Tibial nerve (tissue), 4 donors: Measurements from ENCODE around the gene INCA1. TPM values are rescaled to one million over a fixed set of nuclear protein-coding genes. Genes with fewer than 3 reads are reported as not detected.

ENCODE experiments used
- DNase-seq, 2 donors: peaks; one replicate each; pipeline ENCODE4 v3.0.0-alpha.2; 2019; ENCODE audit warnings: low spot score in 2 of 2
- H3K27ac ChIP-seq, 4 donors: fragments of 200-600 bp; sonication (generic) in 3 of 4; one replicate each; pipeline ENCODE4 v1.5.1; 2017 to 2019; ENCODE audit warnings: mild to moderate bottlenecking in 1 of 4
- H3K27me3 ChIP-seq, 2 donors: fragments of 200-600 bp; sonication (generic) in 1 of 2; one replicate each; pipeline versions ENCODE4 v1.5.1 to v1.6.0; 2017 to 2019
- H3K36me3 ChIP-seq, 3 donors: fragments of 200-600 bp; sonication (generic); one replicate each; pipeline ENCODE4 v1.5.1; 2018 to 2019
- H3K4me1 ChIP-seq, 4 donors: fragments of 200-600 bp; sonication (generic) in 3 of 4; one replicate each; pipeline ENCODE4 v1.5.1; 2017 to 2019
- H3K4me3 ChIP-seq, 4 donors: fragments of 200-600 bp; sonication (generic) in 3 of 4; one replicate each; pipeline ENCODE4 v1.5.1; 2017 to 2019; ENCODE audit warnings: mild to moderate bottlenecking in 1 of 4, moderate library complexity in 1 of 4
- H3K9me3 ChIP-seq, 4 donors: fragments of 200-600 bp; sonication (generic) in 3 of 4; one replicate each; pipeline ENCODE4 v1.5.1; 2017 to 2019
- EP300 ChIP-seq, 2 donors: sonication (generic); formaldehyde crosslinking; IDR thresholded peaks; one replicate each; pipeline ENCODE4 v1.6.1; 2017; ENCODE audit warnings: antibody characterized with exemption in 2 of 2, mild to moderate bottlenecking in 1 of 2
- POLR2A ChIP-seq, 2 donors: fragments of 450-650 bp; IDR thresholded peaks; one replicate each; pipeline ENCODE4 v1.6.1; 2017; ENCODE audit warnings: antibody characterized with exemption in 2 of 2, mild to moderate bottlenecking in 2 of 2, moderate library complexity in 2 of 2
- WGBS, 2 donors: methylation state at CpG; one replicate each; pipeline ENCODE4 v1.1.5; 2018; 5-methylcytosine and 5-hydroxymethylcytosine counted together
- total RNA-seq, 4 donors: library from RNA; depleted of rRNA; stranded (reverse); fragments of >200 nt; gene quantifications; one replicate each; pipeline ENCODE4 v1.1.0, GENCODE V29; 2016
- TF ChIP-seq, protein P1 (sequence below), 5 experiments: fragments of 200-600 bp in 3 of 5; fragments of 450-650 bp in 2 of 5; sonication (generic) in 3 of 5; IDR thresholded peaks; one replicate each; pipeline ENCODE4 v1.5.1; 2016 to 2019; ENCODE audit warnings: antibody characterized with exemption in 5 of 5, mild to moderate bottlenecking in 3 of 5, moderate library complexity in 2 of 5

The INCA1 gene
- total RNA-seq, 4 donors from 2014 or later = 1.2 to 1.8 (median 1.7) TPM

DNA sequence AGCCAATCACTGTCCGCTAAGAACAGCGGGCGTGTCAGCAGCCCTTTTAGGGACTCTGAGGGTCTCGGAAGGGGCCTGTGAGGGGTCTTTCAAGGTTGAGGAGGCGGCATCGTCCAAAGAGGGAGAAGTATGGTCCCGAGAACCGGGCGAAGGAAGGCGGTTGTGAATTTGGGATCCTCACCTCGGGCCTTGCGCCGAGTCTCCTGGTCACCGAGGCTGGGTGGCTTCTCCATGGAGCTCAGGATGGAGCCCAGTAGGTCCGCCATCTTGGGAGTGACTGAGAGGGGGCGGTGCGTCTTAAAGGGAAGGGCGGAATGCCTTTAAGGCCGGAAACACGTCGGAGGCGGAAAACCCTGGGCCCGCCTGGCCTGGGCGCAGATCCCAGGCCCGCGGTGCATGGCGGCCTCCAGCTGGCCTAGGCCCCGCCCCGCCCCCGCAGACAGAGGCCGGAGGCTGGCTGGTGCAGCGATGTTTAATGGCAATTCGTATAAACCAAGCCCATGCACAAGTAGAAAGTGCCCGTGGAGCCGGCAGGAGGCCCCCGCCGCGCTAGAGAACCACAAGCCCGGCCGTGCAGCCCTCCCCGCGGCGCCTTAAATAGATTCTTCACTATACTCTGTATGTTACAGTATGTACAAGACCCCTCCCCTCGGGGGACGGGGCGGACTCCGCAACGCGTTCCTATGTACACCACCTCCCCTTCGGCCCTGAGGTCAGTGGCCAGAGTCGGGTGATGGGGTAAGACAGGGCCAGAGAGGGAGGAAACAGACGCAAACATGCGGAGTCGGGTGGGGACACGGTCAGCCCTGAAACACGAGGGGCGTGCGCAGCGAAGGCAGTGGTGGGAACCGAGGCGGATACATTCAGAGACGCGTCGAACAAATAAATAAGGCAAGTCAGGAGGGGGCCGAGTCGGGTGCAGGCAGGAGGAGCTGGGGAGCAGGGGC, 29.5 kb downstream of the INCA1 start, which contains the start of gene SPAG7:
Gene SPAG7 (minus strand): TSS at position 279 of the 947 bp plus-strand sequence. CDS start 13 bp downstream, at position 266.
- H3K4me3 ChIP-seq = peak within 1 kb of the TSS; percentile 64 to 87 (median 70)
- TF ChIP-seq, protein P1, sequence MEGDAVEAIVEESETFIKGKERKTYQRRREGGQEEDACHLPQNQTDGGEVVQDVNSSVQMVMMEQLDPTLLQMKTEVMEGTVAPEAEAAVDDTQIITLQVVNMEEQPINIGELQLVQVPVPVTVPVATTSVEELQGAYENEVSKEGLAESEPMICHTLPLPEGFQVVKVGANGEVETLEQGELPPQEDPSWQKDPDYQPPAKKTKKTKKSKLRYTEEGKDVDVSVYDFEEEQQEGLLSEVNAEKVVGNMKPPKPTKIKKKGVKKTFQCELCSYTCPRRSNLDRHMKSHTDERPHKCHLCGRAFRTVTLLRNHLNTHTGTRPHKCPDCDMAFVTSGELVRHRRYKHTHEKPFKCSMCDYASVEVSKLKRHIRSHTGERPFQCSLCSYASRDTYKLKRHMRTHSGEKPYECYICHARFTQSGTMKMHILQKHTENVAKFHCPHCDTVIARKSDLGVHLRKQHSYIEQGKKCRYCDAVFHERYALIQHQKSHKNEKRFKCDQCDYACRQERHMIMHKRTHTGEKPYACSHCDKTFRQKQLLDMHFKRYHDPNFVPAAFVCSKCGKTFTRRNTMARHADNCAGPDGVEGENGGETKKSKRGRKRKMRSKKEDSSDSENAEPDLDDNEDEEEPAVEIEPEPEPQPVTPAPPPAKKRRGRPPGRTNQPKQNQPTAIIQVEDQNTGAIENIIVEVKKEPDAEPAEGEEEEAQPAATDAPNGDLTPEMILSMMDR (IDR thresholded peaks at IDR 0.05) = no peak
- peak; percentile 66 to 77 for TF ChIP-seq POLR2A (IDR thresholded peaks at IDR 0.05)
- TF ChIP-seq EP300 (IDR thresholded peaks at IDR 0.05) = peak in 1 of 2 donors; percentile 97
- WGBS, 2 donors = 1% methylated on average over 55 to 60 of the region's 66 CpGs
- peak within 1 kb of the TSS; percentile 90 to 96 (median 94) for H3K27ac ChIP-seq
- H3K9me3 ChIP-seq = no peaks in the 10 kb centered on the region
- H3K4me1 ChIP-seq = peaks cover 0 to 44% (median 22%) of the 10 kb centered on the region in 4 donors
- peak; percentile 89 to 91 for DNase-seq
- H3K36me3 ChIP-seq = peaks cover 0 to 34% (median 11%) of the 10 kb centered on the region in 3 donors
- no peaks in the 10 kb centered on the region for H3K27me3 ChIP-seq

- H3K9me3 ChIP-seq = no peaks in the 10 kb centered on the region
- H3K4me1 ChIP-seq = peaks cover 0 to 44% (median 22%) of the 10 kb centered on the region in 4 donors
- H3K27ac ChIP-seq = peak overlapping the region; percentile 90 to 96 (median 94)
- H3K36me3 ChIP-seq = peaks cover 0 to 32% (median 3%) of the 10 kb centered on the region in 3 donors
- peak overlapping the region; percentile 64 to 87 (median 70) for H3K4me3 ChIP-seq
- peak; percentile 96 to 97 for DNase-seq
- 0% methylated on average over 27 to 42 of the region's 42 CpGs for WGBS, 2 donors
- TF ChIP-seq EP300 (IDR thresholded peaks at IDR 0.05) (no peak), POLR2A (IDR thresholded peaks at IDR 0.05) (no peak)
- TF ChIP-seq, protein P1 (IDR thresholded peaks at IDR 0.05) = no peak
- no peaks in the 10 kb centered on the region for H3K27me3 ChIP-seq
Observed at GRCh38 chr17:4966844-4967538, 30.3 kb downstream of the INCA1 start.

DNA sequence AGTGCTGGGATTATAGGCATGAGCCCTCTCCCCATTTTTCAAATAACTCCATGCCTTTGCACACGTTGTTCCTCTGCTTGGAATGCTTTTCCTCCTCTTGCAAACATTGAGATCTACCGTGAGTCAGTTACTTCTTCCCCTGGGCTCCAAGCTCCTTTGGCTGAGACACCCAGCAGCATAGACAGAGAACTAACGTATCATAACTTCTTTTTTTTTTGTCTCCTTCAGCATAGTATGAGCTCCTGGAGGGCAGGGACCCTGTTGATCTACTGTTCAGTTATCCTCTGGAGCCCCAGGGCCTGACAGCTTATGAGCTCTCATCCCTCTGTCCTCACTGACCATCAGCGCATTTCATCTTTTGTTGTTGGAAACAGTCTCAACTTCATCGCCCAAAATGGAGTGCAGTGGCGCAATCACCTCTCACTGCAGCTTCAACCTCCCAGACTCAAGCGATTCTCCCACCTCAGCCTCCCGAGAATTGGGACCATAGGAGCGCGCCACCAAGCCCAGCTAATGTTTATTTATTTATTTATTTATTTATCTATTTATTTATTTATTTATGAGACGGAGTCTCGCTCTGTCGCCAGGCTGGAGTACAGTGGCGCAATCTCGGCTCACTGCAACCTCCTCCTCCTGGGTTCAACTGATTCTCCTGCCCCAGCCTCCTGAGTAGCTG, 31.9 kb downstream of the INCA1 start:
- Histone ChIP-seq H3K9me3 (no peaks in the 10 kb centered on the region), H3K27ac (peak overlapping the region in 2 of 4 donors; percentile 93 to 94), H3K4me1 (peaks cover 0 to 41% (median 22%) of the 10 kb centered on the region in 4 donors), H3K4me3 (peak overlapping the region in 1 of 4 donors; percentile 76), H3K36me3 (peaks cover 0 to 32% (median 0%) of the 10 kb centered on the region in 3 donors), H3K27me3 (no peaks in the 10 kb centered on the region)
- WGBS, 2 donors = 97% methylated on average over 15 of the region's 15 CpGs
- TF ChIP-seq, protein P1 (IDR thresholded peaks at IDR 0.05) = no peak
- DNase-seq = no peak

DNA sequence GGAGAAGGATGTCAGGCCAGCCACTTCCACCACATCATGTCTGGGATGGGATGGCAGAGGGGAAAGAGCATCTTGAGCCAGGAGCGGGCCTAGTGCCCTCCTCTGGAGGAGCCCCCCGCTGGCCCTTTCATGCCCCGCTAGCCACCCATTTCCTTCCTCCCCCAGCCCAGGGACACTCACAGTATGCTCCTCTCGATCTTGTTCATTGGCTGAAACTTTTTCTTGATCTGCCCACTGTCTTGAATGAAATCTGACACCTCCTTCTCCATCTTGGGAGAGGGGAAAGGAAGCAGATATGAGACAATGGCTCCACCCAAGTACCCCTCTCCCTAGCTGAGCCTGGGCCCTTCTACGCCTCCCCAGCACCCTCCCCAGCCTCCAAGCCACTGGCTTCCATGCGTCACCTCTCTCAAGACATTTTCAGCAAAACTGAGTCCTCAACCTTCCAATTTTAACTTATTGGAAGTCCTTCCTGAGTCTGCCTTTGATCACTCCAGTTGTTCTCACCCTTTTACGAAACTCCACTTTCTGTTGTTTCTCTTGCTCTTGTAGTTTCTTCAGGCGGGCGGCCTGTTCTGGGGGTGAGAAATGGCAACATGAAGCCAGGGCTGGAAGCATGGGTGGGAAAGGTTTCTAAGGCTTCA, 36.9 kb downstream of the INCA1 start:
- H3K36me3 ChIP-seq = peaks cover 0 to 58% (median 0%) of the 10 kb centered on the region in 3 donors
- no peak overlapping the region for H3K4me3 ChIP-seq
- TF ChIP-seq POLR2A (IDR thresholded peaks at IDR 0.05) (no peak), EP300 (IDR thresholded peaks at IDR 0.05) (no peak)
- TF ChIP-seq, protein P1 (IDR thresholded peaks at IDR 0.05) = no peak
- H3K27me3 ChIP-seq = no peaks in the 10 kb centered on the region
- DNase-seq = no peak
- H3K27ac ChIP-seq = no peak overlapping the region
- H3K9me3 ChIP-seq = no peaks in the 10 kb centered on the region
- H3K4me1 ChIP-seq = peaks cover 0 to 4% (median 0%) of the 10 kb centered on the region in 4 donors
- 82 to 84% methylated on average over 9 of the region's 9 CpGs for WGBS, 2 donors
